ENCODE measurements around the gene TMEM80.

- TF ChIP-seq CTCF (IDR thresholded peaks at IDR 0.05 in 4 of 5, conservative IDR thresholded peaks at IDR 0.05 in 1 of 5), result no peak
- no peak for TF ChIP-seq POLR2A (IDR thresholded peaks at IDR 0.05)
Observed at GRCh38 chr11:690738-691633, 4.6 kb upstream of the TMEM80 start.
